H1 (cell line): ENCODE measurements around the gene AFAP1L2. TPM values are rescaled to one million over a fixed set of nuclear protein-coding genes. Genes with fewer than 3 reads are reported as not detected.

ENCODE experiments used
- CTCF ChIA-PET: fragments of 300-600 bp; sonication (Branson Sonifier 250); formaldehyde crosslinking; loops from one replicate; lab custom pipeline; 2021; ENCODE audit not compliant: partially characterized antibody; lab: Charles Lee
- POLR2A ChIA-PET: fragments of 300-600 bp; sonication (Branson Sonifier 250); formaldehyde crosslinking; loops from one replicate; lab custom pipeline; 2021; ENCODE audit warnings: inconsistent platforms; ENCODE audit not compliant: partially characterized antibody; lab: Charles Lee
- DNase-seq, 2 experiments: peaks; one replicate each; pipeline versions ENCODE4 v3.0.0 to v3.0.0-alpha.2; 2010 to 2022; ENCODE audit warnings: low spot score in 2 of 2, low read depth in 1 of 2, mixed read lengths in 1 of 2
- FAIRE-seq: peaks from 2 replicates; lab custom pipeline; 2011; peaks lifted over from hg19 to GRCh38; lab: Jason Lieb, UNC
- H2AFZ ChIP-seq: 2 replicates; pipeline ENCODE4 v1.8.1; 2012; ENCODE audit warnings: low read length, inconsistent platforms
- H2AK5ac ChIP-seq: 2 replicates; pipeline ENCODE4 v1.6.1; 2013; ENCODE audit warnings: low read depth, low read length
- H2BK120ac ChIP-seq: replicated peaks from 2 replicates; pipeline ENCODE3; 2013; ENCODE audit warnings: low read depth, low read length, inconsistent platforms
- H2BK12ac ChIP-seq: 2 replicates; pipeline ENCODE4 v1.6.1; 2013; ENCODE audit warnings: low read depth, low read length
- H2BK15ac ChIP-seq: 2 replicates; pipeline ENCODE4 v1.6.1; 2013; ENCODE audit warnings: low read length
- H2BK20ac ChIP-seq: 2 replicates; pipeline ENCODE4 v1.6.1; 2013; ENCODE audit warnings: low read length
- H2BK5ac ChIP-seq: 2 replicates; pipeline ENCODE4 v1.6.1; 2013; ENCODE audit warnings: low read depth, low read length
- H3K14ac ChIP-seq: 2 replicates; pipeline ENCODE4 v1.6.1; 2013; ENCODE audit warnings: inconsistent platforms; ENCODE audit not compliant: insufficient read length
- H3K18ac ChIP-seq: 2 replicates; pipeline ENCODE4 v1.6.1; 2013; ENCODE audit warnings: low read length; ENCODE audit errors: extremely low read depth
- H3K23ac ChIP-seq: 2 replicates; pipeline ENCODE4 v1.6.1; 2013; ENCODE audit warnings: inconsistent platforms; ENCODE audit not compliant: insufficient read length
- H3K23me2 ChIP-seq: 2 replicates; pipeline ENCODE4 v1.6.1; 2013; ENCODE audit warnings: low read depth, low read length
- H3K27ac ChIP-seq: 2 replicates; pipeline ENCODE4 v1.6.1; 2011; ENCODE audit warnings: low read depth, low read length, inconsistent platforms
- H3K27me3 ChIP-seq, 4 experiments: replicated peaks in 1 of 4; 1 replicate in 1 of 4; 2 replicates in 3 of 4; pipeline versions ENCODE4 v1.6.1 to v1.8.1; 2011 to 2013; ENCODE audit warnings: low read length in 3 of 4, mild to moderate bottlenecking in 3 of 4, inconsistent platforms in 2 of 4, mixed read lengths in 2 of 4, moderate library complexity in 1 of 4; ENCODE audit not compliant: control insufficient read depth in 3 of 4, insufficient read depth in 3 of 4; ENCODE audit errors: extremely low read depth in 1 of 4
- H3K36me3 ChIP-seq, 4 experiments: 2 replicates each; pipeline versions ENCODE4 v1.6.1 to v1.8.1; 2011 to 2013; ENCODE audit warnings: mild to moderate bottlenecking in 4 of 4, low read length in 3 of 4, moderate library complexity in 2 of 4, control low read depth in 1 of 4, inconsistent platforms in 1 of 4; ENCODE audit not compliant: insufficient read depth in 4 of 4, control insufficient read depth in 2 of 4
- H3K4ac ChIP-seq: replicated peaks from 2 replicates; pipeline ENCODE3; 2013; ENCODE audit warnings: low read length, low read depth, mixed read lengths, inconsistent platforms; ENCODE audit not compliant: insufficient read length
- H3K4me1 ChIP-seq, 4 experiments: replicated peaks in 1 of 4; 1 replicate in 1 of 4; 2 replicates in 3 of 4; pipeline versions ENCODE4 v1.6.1 to v1.8.1; 2011 to 2013; ENCODE audit warnings: low read length in 3 of 4, inconsistent platforms in 2 of 4, mixed read lengths in 1 of 4; ENCODE audit not compliant: insufficient read depth in 4 of 4, control insufficient read depth in 3 of 4
- H3K4me2 ChIP-seq, 2 experiments: 2 replicates each; pipeline versions ENCODE4 v1.6.1 to v1.8.1; 2011 to 2013; ENCODE audit warnings: low read depth in 2 of 2, low read length in 2 of 2, control low read depth in 1 of 2, inconsistent platforms in 1 of 2, mild to moderate bottlenecking in 1 of 2; ENCODE audit not compliant: insufficient read depth in 1 of 2
- H3K4me3 ChIP-seq, 4 experiments: fragments of 200-600, 300-600 bp in 1 of 4; sonication (generic), shearing (Covaris generic), sonication (Bioruptor Twin) in 1 of 4; 2 replicates each; pipeline versions ENCODE4 v1.5.1 to v1.8.1; 2011 to 2016; ENCODE audit warnings: low read length in 4 of 4, low read depth in 3 of 4, control low read depth in 2 of 4, inconsistent platforms in 2 of 4, mild to moderate bottlenecking in 2 of 4, mixed read lengths in 1 of 4, moderate library complexity in 1 of 4; ENCODE audit not compliant: insufficient read depth in 2 of 4; ENCODE audit errors: extremely low read depth in 1 of 4
- H3K56ac ChIP-seq: replicated peaks from 2 replicates; pipeline ENCODE3; 2013; ENCODE audit warnings: low read depth, mild to moderate bottlenecking, mixed read lengths, low read length, inconsistent platforms; ENCODE audit not compliant: insufficient read length
- H3K79me1 ChIP-seq: 2 replicates; pipeline ENCODE4 v1.6.1; 2013; ENCODE audit warnings: low read depth, low read length, control low read depth
- H3K79me2 ChIP-seq, 2 experiments: 2 replicates each; pipeline versions ENCODE4 v1.6.1 to v1.8.1; 2012 to 2013; ENCODE audit warnings: low read length in 2 of 2, mild to moderate bottlenecking in 2 of 2, inconsistent platforms in 1 of 2; ENCODE audit not compliant: insufficient read depth in 2 of 2, control insufficient read depth in 1 of 2
- H3K9ac ChIP-seq, 4 experiments: replicated peaks in 1 of 4; 1 replicate in 1 of 4; 2 replicates in 3 of 4; pipeline versions ENCODE4 v1.6.1 to v1.8.1; 2011 to 2013; ENCODE audit warnings: low read depth in 3 of 4, low read length in 3 of 4, control low read depth in 2 of 4, mild to moderate bottlenecking in 2 of 4, moderate library complexity in 2 of 4, inconsistent platforms in 1 of 4; ENCODE audit errors: extremely low read depth in 1 of 4
- H3K9me3 ChIP-seq, 2 experiments: 2 replicates each; pipeline versions ENCODE4 v1.6.1 to v1.8.1; 2012 to 2013; ENCODE audit warnings: mild to moderate bottlenecking in 2 of 2, moderate library complexity in 2 of 2, control low read depth in 1 of 2, inconsistent platforms in 1 of 2, low read depth in 1 of 2, low read length in 1 of 2, mixed read lengths in 1 of 2; ENCODE audit not compliant: insufficient read depth in 2 of 2
- H4K20me1 ChIP-seq, 2 experiments: replicated peaks in 1 of 2; 2 replicates each; pipeline versions ENCODE3 to v1.8.1; 2011 to 2013; ENCODE audit warnings: inconsistent platforms in 2 of 2, low read length in 2 of 2, mild to moderate bottlenecking in 1 of 2; ENCODE audit not compliant: insufficient read depth in 2 of 2, control insufficient read depth in 1 of 2
- H4K5ac ChIP-seq: 2 replicates; pipeline ENCODE4 v1.6.1; 2013; ENCODE audit warnings: low read length, low read depth, mixed read lengths, inconsistent platforms; ENCODE audit not compliant: insufficient read length
- H4K8ac ChIP-seq: 2 replicates; pipeline ENCODE4 v1.8.0; 2013; ENCODE audit warnings: mild to moderate bottlenecking, moderate library complexity, low read length, inconsistent platforms; ENCODE audit not compliant: insufficient read depth; ENCODE audit errors: extremely low read depth
- H4K91ac ChIP-seq: replicated peaks from 2 replicates; pipeline ENCODE3; 2013; ENCODE audit warnings: low read length, mixed read lengths, inconsistent platforms; ENCODE audit not compliant: insufficient read length
- BACH1 ChIP-seq: IDR thresholded peaks from 2 replicates; pipeline ENCODE4 v1.6.1; 2012; ENCODE audit warnings: low read length, improper control_type of control experiment
- CHD2 ChIP-seq: IDR thresholded peaks from 2 replicates; pipeline ENCODE4 v1.6.1; 2012; ENCODE audit warnings: low read length, improper control_type of control experiment
- CREB1 ChIP-seq: IDR thresholded peaks from 2 replicates; pipeline ENCODE4 v1.6.1; 2012; ENCODE audit warnings: inconsistent platforms
- GABPA ChIP-seq: IDR thresholded peaks from 2 replicates; pipeline ENCODE4 v1.6.1; 2011; ENCODE audit warnings: mild to moderate bottlenecking, low read length, moderate library complexity, borderline replicate concordance; ENCODE audit not compliant: insufficient read depth
- HDAC2 ChIP-seq, 2 experiments: fragments of 300-600 bp in 1 of 2; sonication (generic) in 1 of 2; IDR thresholded peaks; 2 replicates each; pipeline ENCODE4 v1.6.1; 2011 to 2012; ENCODE audit warnings: low read depth in 2 of 2, low read length in 2 of 2, mild to moderate bottlenecking in 2 of 2, moderate library complexity in 2 of 2, borderline replicate concordance in 1 of 2, inconsistent platforms in 1 of 2
- JUND ChIP-seq: IDR thresholded peaks from 2 replicates; pipeline ENCODE4 v1.6.1; 2011; ENCODE audit warnings: mild to moderate bottlenecking, improper control_type of control experiment, low read length
- KDM4A ChIP-seq: IDR thresholded peaks from one replicate; pipeline ENCODE4 v1.7.1; 2012; ENCODE audit warnings: low read depth, mild to moderate bottlenecking, moderate library complexity, low read length, inconsistent platforms; ENCODE audit not compliant: severe bottlenecking
- KDM5A ChIP-seq: fragments of 200-600 bp; IDR thresholded peaks from 2 replicates; pipeline ENCODE4 v1.7.1; 2012; ENCODE audit warnings: mild to moderate bottlenecking, low read length, inconsistent platforms, mixed read lengths
- POLR2A ChIP-seq, 2 experiments: IDR thresholded peaks; 1 replicate in 1 of 2; 2 replicates in 1 of 2; pipeline ENCODE4 v1.6.1; 2011; ENCODE audit warnings: low read depth in 2 of 2, low read length in 2 of 2, mild to moderate bottlenecking in 2 of 2; ENCODE audit errors: control extremely low read depth in 1 of 2
- POU5F1 ChIP-seq: IDR thresholded peaks from 2 replicates; pipeline ENCODE4 v1.6.1; 2011; ENCODE audit warnings: low read depth, mild to moderate bottlenecking, low read length, moderate library complexity
- RFX5 ChIP-seq: IDR thresholded peaks from 2 replicates; pipeline ENCODE4 v1.6.1; 2011; ENCODE audit warnings: low read depth, low read length, improper control_type of control experiment, borderline replicate concordance
- RNF2 ChIP-seq: fragments of 200-900, 300-1000 bp; sonication (generic); IDR thresholded peaks from 2 replicates; pipeline ENCODE4 v1.7.1; 2016; ENCODE audit warnings: borderline replicate concordance, low read depth, mild to moderate bottlenecking, antibody characterized with exemption, low read length; ENCODE audit not compliant: poor library complexity, severe bottlenecking; ENCODE audit errors: missing control alignments
- SIRT6 ChIP-seq: IDR thresholded peaks from one replicate; pipeline ENCODE4 v1.7.1; 2012; ENCODE audit warnings: low read length, inconsistent platforms
- SIX5 ChIP-seq: IDR thresholded peaks from 2 replicates; pipeline ENCODE4 v1.6.1; 2011; ENCODE audit warnings: mild to moderate bottlenecking, low read depth, low read length
- TAF7 ChIP-seq: optimal IDR thresholded peaks from 2 replicates; pipeline ENCODE3; 2011; ENCODE audit warnings: low read depth, mild to moderate bottlenecking, inconsistent platforms, low read length, moderate library complexity, borderline replicate concordance
- WGBS, 2 experiments: shearing (Covaris generic) in 1 of 2; methylation state at CpG; one replicate each; pipeline versions ENCODE4 v1.1.6 to v1.1.7; 2013 to 2015; ENCODE audit warnings: low lambda C conversion rate in 2 of 2, mixed read lengths in 2 of 2, inconsistent platforms in 1 of 2, low coverage in 1 of 2, missing lambda C conversion rate in 1 of 2; ENCODE audit not compliant: insufficient replicate concordance in 2 of 2, insufficient coverage in 1 of 2, insufficient read length in 1 of 2; ENCODE audit errors: extremely low coverage in 1 of 2, missing lambda C conversion rate in 1 of 2; 5-methylcytosine and 5-hydroxymethylcytosine counted together
- polyA plus RNA-seq, 7 experiments: library from polyadenylated mRNA; depleted of rRNA in 3 of 7; stranded (reverse) in 5 of 7; unstranded in 2 of 7; fragments of >200 nt in 5 of 7; fragments of 200-250 nt in 2 of 7; gene quantifications; 1 replicate in 5 of 7; 2 replicates in 1 of 7; 4 replicates in 1 of 7; pipeline versions ENCODE4 v1.2.1 to v1.2.3, GENCODE V29; 2011 to 2013; ENCODE audit warnings: missing spikeins in 2 of 7, mixed read lengths in 2 of 7
- total RNA-seq: library from RNA; stranded (reverse); fragmentation: NEBNext Ultra II Directional; extraction: Animal tissue kit (Norgen Biotek cat#: 25700); gene quantifications from 2 replicates; pipeline ENCODE4 v1.2.1, GENCODE V29; 2021

Gene AFAP1L2
- total and polyA plus RNA-seq, 2 of the 8 experiments (the other 6 are each of a cell fraction or from before 2014, with no cell fraction given): 3.9 to 6.4 TPM

GRCh38 chr10:114399576-114399975 is 4.7 kb downstream of the AFAP1L2 start:
- Histone ChIP-seq H3K4me1 (peaks cover 0 to 10% (median 2%) of the 10 kb centered on the region in 4 experiments; a peak in 5 of 7 replicates), H3K4me3 (no peak overlapping the region), H3K36me3 (no peaks in the 10 kb centered on the region), H3K27me3 (peaks cover 8 to 17% (median 13%) of the 10 kb centered on the region in 4 experiments; a peak in 6 of 7 replicates), H2BK20ac (no peak overlapping the region), H3K79me1 (no peaks in the 10 kb centered on the region), H2BK5ac (no peak overlapping the region), H3K23me2 (peaks cover 15% of the 10 kb centered on the region; the same call in 1 of the 2 replicates), H2AK5ac (no peak overlapping the region), H2BK120ac (no peak overlapping the region), H3K9ac (no peak overlapping the region), H2BK12ac (no peak overlapping the region), H3K4ac (no peak overlapping the region), H2AFZ (no peak overlapping the region), H4K8ac (no peak overlapping the region), H3K27ac (no peak overlapping the region), H4K5ac (no peak overlapping the region), H3K14ac (no peak overlapping the region), H3K18ac (no peak overlapping the region), H3K9me3 (no peaks in the 10 kb centered on the region), H3K4me2 (no peak overlapping the region), H3K23ac (no peak overlapping the region), H3K56ac (no peak overlapping the region), H3K79me2 (no peaks in the 10 kb centered on the region), H2BK15ac (no peak overlapping the region), H4K91ac (no peak overlapping the region), H4K20me1 (no peaks in the 10 kb centered on the region)
- ChIA-PET POLR2A (no interaction called here), CTCF (interaction anchor here (1.2 to 7.5 kb wide), 4 partner anchors 10 to 96 kb away, joined by 3 to 98 read pairs (median 36); no protein-coding TSS in a partner anchor)
- DNase-seq: no peak
- no peak for FAIRE-seq
- 93% methylated on average over 6 of the region's 6 CpGs; no CpG with 5 or more reads in 1 of the 2 experiments for WGBS, 2 experiments
- TF ChIP-seq SIRT6 (no peak), KDM4A (no peak), TAF7 (no peak), POLR2A (IDR thresholded peaks at IDR 0.05; ENCODE audit: control extremely low read depth in 1 of 2, low read depth in 2 of 2, low read length in 2 of 2) (no peak), SIX5 (no peak), RFX5 (no peak), RNF2 (no peak), POU5F1 (no peak), JUND (no peak), BACH1 (no peak), HDAC2 (IDR thresholded peaks at IDR 0.05; ENCODE audit: borderline replicate concordance in 1 of 2, low read depth in 2 of 2, low read length in 2 of 2) (no peak), KDM5A (no peak), GABPA (no peak), CREB1 (no peak), CHD2 (no peak)
